MM.1S (cell line): ENCODE measurements around the gene GCK.

Experiments
- CTCF ChIP-seq: fragments of 300-600 bp; sonication (generic); IDR thresholded peaks from 2 replicates; pipeline ENCODE4 v1.5.1; 2016; ENCODE audit warnings: antibody characterized with exemption, low read length, mixed read lengths
- EZH2 ChIP-seq: fragments of 300-600 bp; sonication (generic); optimal IDR thresholded peaks from 2 replicates; pipeline ENCODE3; 2017; ENCODE audit warnings: low read depth, mild to moderate bottlenecking, antibody characterized with exemption, low read length, mixed read lengths
- EZH2phosphoT487 ChIP-seq: fragments of 300-600 bp; sonication (generic); IDR thresholded peaks from 2 replicates; pipeline ENCODE4 v1.6.1; 2018; ENCODE audit warnings: antibody characterized with exemption, low read length

- no peak for TF ChIP-seq CTCF
- no peak for TF ChIP-seq EZH2phosphoT487
- no peak for TF ChIP-seq EZH2
Observed at GRCh38 chr7:44147026-44147991, 41.9 kb downstream of the GCK start.
